HUES64 (cell line): ENCODE results near the gene SURF6.

ENCODE experiments used
- H3K27ac ChIP-seq: 2 replicates; pipeline ENCODE4 v1.7.0; 2013; ENCODE audit warnings: low read depth, low read length, inconsistent platforms
- H3K27me3 ChIP-seq: 2 replicates; pipeline ENCODE4 v1.6.1; 2013; ENCODE audit warnings: mild to moderate bottlenecking, low read length; ENCODE audit not compliant: insufficient read depth
- H3K36me3 ChIP-seq: 2 replicates; pipeline ENCODE4 v1.6.1; 2013; ENCODE audit warnings: mild to moderate bottlenecking, low read length; ENCODE audit not compliant: insufficient read depth
- H3K4me1 ChIP-seq: 2 replicates; pipeline ENCODE4 v1.6.1; 2013; ENCODE audit warnings: mild to moderate bottlenecking, low read length, moderate library complexity; ENCODE audit not compliant: insufficient read depth
- H3K4me3 ChIP-seq: 2 replicates; pipeline ENCODE4 v1.5.1; 2013; ENCODE audit warnings: mild to moderate bottlenecking, low read length, moderate library complexity
- H3K9ac ChIP-seq: 2 replicates; pipeline ENCODE4 v1.6.1; 2013; ENCODE audit warnings: mild to moderate bottlenecking, low read depth, low read length
- H3K9me3 ChIP-seq: 2 replicates; pipeline ENCODE4 v1.6.1; 2013; ENCODE audit warnings: low read depth, low read length; ENCODE audit not compliant: insufficient read depth
- WGBS: fragments of 150-250, 120-280 bp; methylation state at CpG from one replicate; pipeline ENCODE4 v1.1.7; 2013; ENCODE audit warnings: missing lambda C conversion rate; 5-methylcytosine and 5-hydroxymethylcytosine counted together

The SURF6 gene

DNA sequence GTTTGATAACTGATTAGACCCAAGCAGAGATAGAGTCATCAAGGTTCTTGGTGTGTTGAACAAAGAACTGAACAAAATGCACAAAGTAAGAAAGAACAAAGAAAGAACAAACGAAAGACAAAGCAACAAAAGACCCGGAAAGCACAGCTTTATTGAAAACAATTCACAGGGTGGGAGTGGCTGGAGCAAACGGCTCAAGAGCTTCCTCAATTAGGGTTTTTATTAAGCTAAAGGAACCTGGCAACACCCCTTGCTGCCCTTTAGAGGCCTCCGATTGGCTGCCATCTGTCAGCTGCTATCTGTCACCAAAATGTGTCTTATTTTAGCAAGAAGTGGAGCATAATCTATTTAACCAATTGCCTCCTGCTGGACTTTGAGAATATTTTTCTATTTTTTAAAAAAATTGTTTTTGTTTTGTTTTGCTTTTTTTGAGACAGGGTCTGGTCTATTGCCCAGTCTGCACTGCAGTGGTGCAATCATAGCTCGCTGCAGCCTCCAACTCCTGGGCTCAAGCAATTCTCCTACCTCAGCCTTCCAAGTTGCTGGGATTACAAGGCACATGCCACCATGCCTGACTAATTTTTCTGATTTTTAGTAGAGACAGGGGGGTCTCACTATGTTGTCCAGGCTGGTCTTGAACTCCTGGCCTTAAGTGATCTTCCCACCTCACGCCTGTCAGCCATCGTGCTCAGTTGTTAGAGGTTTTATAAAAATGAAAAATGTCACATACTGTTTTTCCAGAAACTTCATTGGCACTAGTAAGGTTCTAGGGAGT, 53.3 kb downstream of the SURF6 start:
- H3K9ac ChIP-seq, result no peak overlapping the region

GRCh38 chr9:133280392-133280791, 55.6 kb downstream of the SURF6 start:
- Histone ChIP-seq H3K36me3 (no peaks in the 10 kb centered on the region), H3K9me3 (no peaks in the 10 kb centered on the region; the same call in 1 of the 2 replicates), H3K9ac (no peak overlapping the region), H3K4me3 (no peak overlapping the region), H3K27ac (no peak overlapping the region), H3K4me1 (no peaks in the 10 kb centered on the region), H3K27me3 (peaks cover 35% of the 10 kb centered on the region)
- WGBS, result 84% methylated on average over 5 of the region's 5 CpGs

More for the DNA sequence above, 53.3 kb downstream of the SURF6 start:
- Histone ChIP-seq H3K4me3 (no peak overlapping the region), H3K9me3 (peaks cover 7% of the 10 kb centered on the region; the same call in 1 of the 2 replicates), H3K36me3 (no peaks in the 10 kb centered on the region), H3K27ac (no peak overlapping the region), H3K27me3 (peaks cover 12% of the 10 kb centered on the region), H3K4me1 (no peaks in the 10 kb centered on the region)
- 79% methylated on average over 7 of the region's 7 CpGs for WGBS
